ENCODE data around the gene LCN10.
"Not testable (repeated sequence)": the region's sequence is repeated elsewhere in the genome, so short reads cannot be mapped to it uniquely, and the experiment has no call there.

The LCN10 gene

DNA sequence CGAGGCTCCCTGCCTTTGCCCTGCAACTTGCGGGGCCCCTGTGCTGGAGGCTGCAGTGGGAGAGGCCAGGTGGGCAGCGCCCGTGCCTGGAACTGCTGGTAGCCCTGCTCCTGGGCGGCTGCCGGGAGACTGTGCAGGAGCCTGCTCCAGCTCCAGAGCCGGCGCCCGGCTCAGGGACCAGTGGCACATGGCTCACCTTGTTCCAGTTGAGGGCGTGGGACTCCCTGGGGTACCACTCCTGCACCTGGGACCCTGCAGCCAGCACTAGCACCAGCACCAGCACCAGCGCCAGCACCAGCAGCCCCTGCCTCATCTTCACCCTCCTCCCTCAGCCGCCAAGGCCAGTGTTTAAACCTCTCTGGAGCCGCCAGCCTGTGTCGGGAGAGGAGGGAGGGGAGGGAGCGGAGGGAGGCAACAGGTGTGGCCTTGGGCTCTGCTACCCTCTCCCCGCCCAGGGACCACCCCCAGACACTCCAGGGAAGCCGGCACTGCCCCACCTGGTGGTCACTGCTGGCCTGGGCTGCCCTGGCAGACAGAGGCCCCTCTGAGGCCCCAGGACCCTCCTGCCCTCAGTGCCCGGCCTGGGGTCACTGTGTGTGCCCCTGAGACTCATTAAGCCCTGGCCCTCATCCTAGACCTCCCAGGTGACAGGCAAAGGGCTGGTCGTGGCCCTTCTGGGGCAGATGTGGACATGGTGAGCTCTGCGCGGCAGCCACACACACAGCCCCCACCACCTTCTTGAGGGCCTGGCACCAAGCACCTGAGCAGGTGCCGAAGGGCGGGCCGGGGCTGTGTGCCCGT lies at the start of gene LCN10:
TSS of gene LCN10 (minus strand) at position 350 of the 801 bp plus-strand sequence. CDS start at position 313, 37 bp downstream.
- DNase-seq: no peak

DNA sequence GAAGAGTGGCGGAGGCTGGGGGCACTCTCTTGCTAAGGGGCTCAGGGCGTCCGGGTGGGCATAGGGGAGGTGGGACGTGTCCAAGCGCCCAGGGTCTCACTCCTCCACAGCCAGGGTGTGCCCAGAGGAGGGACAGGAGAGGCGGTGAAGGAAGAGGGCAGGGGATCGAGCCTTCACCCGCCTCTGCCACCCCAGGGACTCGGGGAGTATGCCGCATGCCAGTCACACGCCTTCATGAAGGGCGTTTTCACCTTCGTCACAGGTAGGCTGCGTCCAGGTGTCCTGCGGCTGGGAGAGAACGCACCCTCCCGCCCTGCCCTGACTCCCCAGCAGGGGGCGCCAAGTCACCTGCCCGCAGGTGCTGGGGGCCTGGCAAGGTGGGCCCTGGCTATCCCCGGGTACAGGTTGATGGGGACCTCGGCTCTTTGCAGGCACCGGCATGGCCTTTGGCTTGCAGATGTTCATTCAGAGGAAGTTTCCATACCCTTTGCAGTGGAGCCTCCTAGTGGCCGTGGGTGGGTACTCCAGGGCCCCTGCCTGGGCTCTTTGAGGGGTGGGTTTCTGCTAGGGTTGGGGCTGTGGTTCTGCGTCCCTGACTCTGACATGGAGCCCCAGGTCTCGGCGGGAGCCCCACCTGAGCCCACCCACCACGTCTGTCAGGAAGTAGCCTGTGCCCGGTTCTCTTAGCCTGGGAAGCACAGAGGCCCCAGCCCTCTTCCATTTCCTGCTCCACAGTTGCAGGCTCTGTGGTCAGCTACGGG lies 49.0 kb upstream of the LCN10 start:
- DNase-seq: no peak

DNA sequence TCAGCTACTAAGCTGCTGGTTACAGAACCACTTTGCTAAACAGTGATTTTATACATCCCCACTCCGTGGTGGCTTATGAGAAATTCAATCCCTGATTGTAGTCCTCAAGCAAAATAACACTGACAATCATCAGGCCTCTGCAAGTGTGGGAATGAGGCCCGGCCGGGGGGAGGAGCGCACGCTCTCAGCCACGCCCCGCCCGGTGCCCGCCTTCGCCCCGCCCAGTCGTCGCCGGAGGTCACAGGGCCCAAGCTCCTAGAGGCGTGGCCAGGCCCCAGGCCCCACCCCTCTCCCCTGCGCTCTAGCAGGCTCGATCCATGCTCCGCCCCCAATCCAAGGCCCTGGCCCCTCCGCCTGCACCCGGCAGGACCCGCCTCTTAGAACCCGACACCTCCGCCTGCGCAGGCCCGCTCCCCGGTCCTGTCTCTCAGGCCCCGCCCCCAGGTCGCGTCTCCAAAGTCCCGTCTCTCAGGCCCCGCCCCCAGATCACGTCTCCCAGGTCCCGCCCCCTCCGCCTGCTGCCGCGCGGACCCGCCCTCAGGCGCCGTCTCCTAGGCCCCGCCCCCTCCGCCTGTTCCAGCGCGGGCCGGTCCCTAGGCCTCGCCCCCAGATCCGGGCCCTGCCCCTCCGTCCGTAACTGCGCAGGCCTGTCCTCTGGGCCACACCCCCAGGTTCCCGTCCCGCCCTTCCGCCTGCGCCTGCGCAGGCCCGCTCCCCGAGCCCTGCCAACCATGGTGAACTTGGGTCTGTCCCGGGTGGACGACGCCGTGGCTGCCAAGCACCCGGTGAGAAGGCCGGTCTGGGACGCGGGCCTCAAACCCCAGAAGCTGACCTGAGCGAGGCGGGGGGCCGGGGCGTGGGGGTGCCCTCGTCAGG lies 48.1 kb upstream of the LCN10 start, which contains the start of gene TMEM141:
TSS of gene TMEM141 (plus strand) at position 705 of the 876 bp plus-strand sequence. CDS start at position 732, 27 bp downstream.
- peak; percentile 97 for DNase-seq

DNA sequence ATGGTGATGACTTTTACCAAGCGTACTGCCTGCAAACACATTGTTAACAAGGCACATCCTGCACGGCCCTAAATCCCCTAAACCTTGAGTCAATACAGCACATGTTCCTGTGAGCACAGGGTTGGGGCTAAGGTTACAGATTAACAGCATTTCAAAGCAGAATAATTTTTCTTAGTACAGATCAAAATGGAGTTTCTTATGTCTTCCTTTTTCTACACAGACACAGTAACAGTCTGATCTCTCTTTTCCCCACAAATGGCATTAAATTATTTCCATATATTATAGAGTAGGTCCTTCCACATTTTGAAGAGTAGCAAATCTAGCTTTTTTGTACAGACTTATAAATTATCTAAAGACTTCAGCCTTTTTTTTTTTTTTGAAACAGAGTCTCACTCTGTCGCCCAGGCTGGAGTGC lies 46.8 kb upstream of the LCN10 start:
- no peak for DNase-seq

DNA sequence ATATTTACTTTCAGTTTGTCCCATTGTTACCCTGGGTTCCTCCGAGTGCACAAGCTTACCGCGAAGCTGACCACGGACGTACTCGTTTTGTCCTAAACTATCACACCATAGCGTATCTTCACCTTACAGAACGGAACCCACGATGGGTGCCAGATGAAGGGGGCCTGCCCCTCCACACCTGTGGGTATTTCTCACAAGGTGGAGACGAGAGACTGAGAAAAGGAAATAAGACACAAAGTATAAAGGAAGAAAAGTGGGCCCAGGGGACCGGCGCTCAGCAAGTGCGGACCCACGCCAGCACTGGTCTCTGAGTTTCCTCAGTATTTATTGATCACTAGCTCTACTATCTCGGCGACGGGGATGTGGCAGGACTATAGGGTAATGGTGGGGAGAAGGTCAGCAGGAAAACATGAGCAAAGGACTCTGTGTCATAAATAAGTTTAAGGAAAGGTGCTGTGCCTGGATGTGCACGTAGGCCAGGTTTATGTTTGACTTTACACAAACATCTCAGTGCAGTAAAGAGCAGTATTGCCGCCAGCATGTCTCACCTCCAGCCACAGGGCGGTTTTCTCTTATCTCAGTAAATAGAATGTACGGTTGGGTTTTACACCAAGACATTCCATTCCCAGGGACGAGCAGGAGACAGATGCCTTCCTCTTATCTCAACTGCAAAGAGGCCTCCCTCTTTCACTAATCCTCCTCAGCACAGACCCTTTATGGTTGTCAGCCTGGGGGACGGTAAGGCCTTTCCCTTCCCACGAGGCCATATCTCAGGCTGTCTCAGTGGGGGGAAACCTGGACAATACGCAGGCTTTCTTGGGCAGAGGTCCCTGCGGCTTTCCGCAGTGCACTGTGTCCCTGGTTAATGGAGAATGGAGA lies 46.1 kb upstream of the LCN10 start:
- not testable (repeated sequence) for DNase-seq

DNA sequence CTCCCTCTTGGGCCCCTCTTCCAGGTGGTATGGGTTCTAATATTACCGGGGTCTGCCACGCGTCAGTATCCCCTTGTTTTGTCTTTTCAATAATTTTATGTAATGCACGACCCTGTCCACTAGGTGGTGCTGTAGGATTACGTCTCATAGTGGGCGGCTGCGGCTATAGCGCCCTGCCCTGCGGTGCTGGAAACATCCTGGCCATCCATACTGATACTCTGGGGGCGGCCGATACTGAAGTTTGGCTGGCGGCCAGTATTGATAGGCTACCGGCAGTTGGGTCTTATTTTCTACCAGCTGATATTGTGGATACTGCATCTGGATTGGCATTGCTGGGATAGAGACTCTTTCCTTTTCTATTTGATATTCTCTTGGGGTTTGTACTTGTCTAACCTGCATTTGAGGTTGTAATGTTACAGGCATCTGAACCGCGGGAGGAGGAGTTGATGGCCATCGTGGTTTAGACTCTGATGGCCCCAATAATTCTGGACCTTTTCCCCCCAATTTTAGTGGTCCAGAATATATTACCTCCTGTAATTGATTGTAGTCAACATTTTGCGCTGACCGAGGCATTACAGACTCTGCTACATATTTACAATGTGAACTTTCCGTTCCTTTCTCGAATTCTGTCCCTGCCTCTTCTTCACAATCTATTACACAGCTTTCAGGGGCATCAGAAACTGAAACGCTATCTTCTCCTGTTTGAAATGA lies 45.1 kb upstream of the LCN10 start:
- DNase-seq: no peak

DNA sequence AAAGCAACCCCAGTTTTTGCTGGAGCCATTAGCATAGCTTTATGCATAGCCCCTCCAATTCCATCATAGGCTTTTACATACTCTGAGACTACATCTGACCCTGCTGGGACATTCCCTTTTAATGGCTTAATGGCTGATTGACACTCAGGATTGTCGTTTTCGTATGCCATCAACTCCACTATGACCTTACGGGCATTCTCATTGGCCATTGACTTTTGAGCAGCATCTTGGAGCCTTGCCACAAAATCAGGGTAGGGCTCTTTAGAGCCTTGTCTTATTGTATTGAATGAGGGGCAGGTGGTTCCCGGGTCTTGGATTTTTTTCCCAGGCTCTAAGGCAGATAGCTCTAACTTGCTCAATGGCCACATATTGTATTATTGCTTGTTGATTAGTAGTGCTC lies 44.2 kb upstream of the LCN10 start:
- not testable (repeated sequence) for DNase-seq

DNA sequence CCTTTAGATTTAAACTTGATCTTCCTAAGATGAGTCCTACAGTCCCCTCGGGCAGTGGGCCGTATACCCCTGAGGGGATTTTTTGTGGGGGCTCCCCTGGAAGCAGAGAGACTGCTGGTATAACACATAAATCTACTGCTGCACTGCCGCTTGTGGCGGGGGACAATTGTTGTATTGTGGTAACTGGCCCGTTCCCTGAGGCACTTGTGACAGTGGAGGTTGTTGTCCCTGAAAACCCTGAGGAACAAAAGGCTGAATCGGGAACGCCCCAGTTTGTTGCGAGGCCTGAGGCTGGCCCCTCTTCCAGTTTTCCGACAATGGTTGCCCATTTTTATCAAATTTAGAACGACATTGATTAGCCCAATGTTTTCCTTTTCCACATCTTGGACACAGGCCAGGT lies 43.7 kb upstream of the LCN10 start:
- no peak for DNase-seq

DNA sequence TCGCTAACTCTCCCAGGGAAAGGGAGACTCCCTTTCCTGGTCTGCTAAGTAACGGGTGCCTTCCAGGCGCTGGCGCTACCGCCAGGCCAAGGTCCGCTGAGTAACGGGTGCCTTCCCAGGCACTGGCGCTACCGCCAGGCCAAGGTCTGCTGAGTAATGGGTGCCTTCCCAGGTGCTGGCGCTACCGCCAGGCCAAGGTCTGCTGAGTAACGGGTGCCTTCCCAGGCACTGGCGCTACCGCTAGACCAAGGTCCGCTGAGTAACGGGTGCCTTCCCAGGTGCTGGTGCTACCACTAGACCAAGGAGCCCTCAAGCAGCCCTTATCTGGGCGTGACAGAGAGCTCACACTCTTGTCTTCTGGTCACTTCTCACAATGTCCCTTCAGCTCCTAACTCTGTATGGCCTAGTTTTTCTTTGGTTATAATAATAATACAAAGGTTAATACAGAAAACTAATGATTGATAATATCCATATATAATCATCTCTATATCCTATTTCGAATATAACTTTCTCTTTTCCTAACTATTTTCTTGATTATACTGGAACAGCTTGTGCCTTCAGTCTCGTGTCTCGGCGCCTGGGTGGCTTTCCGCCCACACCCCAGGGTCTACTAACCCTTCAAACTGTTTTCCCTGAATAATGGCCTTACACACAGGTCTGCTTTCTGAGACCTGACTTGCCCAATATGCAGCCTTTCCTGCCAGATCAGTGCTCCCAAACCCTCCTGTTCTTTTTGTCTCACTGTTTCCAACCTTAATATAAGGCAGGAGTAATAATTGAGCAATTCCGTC lies 43.0 kb upstream of the LCN10 start:
- not testable (repeated sequence) for DNase-seq

DNA sequence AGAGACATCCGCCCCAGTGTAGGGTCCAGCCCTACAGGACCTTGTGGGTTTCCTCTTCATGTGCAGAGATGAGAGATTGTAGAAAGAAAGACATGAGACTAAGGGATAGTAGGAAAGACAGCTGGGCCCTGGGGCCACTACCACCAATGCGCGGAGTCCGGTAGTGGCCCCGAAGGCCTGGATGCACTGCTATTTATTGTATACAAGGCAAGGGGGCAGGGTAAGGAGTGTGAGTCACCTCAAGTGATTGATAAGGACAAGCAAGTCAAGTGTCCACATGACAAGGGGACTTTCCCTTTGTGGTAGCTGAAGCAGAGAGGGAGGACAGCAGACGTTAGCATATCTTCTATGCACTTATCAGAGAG lies 42.2 kb upstream of the LCN10 start:
- DNase-seq: no peak

DNA sequence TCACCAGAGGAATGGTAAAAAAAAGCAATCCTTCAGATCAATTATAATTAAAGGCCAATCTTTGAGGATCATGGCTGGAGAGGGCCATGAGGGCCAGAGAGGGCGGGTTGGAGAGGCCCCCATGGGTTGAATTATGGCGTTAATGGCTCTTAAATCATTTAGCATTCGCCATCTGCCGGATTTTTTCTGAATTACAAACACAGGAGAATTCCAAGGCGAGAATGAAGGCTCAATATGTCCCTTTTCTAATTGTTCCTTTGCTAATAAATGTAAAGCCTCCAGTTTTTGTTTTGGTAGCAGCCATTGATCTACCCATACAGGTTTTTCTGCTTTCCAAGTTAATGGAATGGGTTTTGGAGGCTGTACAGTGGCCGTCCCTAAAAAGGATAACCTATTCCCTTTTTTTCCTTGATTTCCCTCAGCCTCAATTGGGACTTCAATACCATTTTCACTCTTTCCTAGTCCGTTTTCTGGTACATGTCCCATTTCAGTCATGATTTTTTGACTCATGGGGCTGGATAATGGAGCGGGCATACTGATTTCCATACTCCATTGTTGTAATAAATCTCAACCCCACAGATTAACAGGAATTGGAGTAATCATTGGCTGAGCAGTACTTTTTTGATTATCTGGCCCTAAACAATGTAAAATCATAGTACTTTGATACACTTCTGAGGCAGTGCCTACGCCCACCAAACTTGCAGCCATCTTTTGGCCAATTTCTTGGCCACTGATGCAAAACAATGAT lies 41.7 kb upstream of the LCN10 start:
- DNase-seq: no peak

DNA sequence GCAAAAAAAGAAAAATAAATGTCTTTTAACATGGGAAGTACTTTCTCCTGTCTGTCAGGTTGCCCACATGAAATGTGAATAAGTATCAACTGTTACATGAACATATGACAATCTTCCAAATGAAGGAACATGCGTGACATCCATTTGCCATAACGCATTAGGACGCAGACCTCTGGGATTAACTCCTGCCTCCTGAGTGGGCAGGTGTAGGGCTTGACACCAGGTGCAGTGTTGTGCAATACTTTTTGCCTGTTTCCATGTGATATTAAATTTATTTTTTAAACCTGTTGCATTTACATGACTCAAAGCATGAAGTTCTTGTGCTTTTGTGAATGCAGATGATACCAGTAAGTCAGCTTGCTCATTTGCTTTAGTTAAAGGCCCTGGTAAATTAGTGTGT lies 39.7 kb upstream of the LCN10 start:
- DNase-seq: no peak

DNA sequence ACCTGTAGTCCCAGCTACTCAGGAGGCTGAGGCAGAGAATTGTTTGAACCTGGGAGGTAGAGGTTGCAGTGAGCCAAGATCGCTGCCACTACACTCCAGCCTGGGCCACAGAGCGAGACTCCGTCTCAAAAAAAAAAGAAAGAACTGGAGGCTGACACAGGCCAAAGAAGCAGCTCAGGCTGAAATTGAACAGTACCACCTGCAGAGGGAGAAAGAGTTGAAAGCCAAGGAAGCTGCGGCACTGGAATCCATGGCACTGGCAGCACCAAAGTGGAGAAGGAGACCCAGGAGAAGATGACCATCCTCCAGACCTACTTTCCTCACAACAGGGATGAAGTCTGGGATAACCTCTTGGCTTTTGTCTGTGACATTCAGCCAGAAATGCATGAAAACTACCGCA lies 37.1 kb upstream of the LCN10 start:
- no peak for DNase-seq

DNA sequence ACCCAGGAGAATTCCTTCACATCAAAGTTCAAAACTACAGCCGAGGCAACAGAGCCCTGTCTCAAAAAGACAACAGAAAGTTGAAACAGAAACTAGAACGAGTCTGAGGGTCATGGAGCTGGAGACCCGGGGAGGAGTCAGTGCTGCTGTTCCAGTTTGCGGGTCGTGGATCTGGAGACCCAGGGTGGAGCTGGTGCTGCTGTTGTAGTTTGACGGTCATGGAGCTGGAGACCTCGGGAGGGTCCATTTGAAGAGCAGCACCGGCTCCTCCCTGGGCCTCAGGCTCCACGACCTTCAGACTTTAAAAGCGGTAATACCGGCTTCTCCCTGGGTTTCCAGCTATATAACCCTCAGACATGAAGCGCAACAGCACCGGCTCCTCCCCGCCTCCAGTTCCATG lies 34.6 kb upstream of the LCN10 start:
- DNase-seq: no peak

DNA sequence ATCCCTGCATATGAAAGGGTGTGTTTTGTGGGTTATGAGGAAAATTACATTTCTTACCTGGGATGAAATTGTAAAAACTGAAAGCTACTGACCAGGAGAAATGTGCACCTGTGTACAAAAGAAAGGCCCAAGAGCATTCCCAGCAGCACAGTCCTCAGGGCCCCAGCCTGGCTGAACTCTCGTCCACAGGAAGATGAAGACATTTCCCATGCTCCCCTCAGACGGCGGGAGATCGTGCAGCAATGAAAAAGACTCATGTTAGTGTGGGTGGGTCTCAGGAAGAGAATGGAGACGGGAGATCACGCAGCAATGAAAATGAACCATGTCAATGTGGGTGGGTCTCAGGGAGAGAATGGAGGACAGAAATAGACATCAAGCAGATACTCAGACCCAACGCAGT lies 34.2 kb upstream of the LCN10 start:
- no peak for DNase-seq

DNA sequence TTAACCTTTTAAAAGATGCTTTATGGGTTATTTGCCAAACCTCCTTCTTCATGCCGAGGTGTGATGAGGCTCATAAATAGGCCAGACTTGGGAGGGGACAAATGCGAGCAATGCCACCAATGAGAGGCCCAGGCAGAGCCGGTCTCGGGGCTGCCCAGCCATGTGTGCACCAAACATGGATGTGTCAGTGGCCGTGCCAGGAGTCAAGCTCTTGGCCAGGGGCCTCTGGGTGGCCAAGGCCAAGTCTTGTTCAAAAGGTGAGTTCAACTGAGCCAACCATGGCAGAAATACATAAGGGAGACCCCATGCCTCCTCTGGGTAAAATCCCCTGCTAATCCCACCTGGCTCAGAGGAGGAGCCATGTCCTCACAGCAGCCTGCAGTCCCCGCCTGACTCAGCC lies 32.5 kb upstream of the LCN10 start:
- no peak for DNase-seq

DNA sequence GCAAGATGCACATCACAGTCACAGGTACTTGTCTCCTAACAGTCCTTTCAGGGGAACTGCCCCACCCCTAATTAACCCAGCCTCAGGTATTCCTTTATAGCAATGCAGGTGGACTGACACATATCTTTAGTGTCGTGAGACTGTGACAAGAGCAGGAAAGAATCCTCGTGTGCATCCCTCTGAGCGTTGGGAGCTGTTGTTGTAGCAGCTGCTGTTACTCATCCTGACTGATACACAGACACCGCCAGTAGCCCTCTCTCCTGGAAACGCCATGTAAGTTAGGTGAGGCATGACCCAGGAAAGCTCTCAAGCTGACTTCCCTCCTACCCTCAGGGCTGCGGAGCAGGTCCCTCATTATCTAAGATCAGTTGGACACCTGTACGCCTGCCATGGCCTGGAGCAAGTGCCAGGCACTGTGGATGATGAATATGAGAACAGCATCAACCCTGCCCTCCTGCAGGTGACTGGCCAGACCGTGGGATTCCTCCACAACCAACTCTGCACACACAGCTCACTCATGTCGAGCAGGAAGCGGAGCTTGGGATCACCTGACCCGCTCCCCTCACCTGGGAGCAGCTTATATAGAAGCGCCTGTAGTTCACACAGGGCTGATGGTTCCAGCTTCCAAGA lies 31.8 kb upstream of the LCN10 start:
- no peak for DNase-seq

DNA sequence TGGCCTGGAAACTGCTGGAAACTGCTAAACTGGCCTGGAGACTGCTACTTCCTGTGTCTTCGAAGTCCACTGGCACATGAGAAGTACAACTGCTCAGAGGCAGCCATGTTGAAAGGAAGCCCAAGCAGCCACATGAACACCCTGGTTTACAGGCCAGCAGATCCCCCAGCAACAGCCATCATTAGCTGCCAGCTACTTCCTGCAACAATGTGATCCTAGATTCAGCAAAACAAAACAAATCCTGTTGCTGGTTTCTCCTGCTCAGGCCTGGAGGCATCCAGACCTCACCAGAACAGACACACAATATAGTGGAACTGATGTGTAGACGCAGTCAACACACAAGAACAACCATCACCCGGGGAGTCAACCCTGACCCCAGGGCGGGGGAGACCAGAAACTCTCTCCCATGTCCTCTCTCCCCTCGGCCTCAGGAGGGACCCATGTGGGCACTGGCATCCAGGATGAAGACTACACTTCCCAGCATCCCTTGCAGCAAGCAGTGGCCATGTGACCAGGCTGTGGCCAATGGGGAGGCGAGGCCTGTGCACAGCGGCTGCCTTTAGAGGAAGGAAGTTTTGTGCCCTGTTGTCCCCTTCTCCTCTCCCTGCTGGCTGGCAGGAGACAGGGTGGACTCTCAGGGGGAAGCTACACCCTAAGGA lies 30.8 kb upstream of the LCN10 start:
- DNase-seq: no peak

DNA sequence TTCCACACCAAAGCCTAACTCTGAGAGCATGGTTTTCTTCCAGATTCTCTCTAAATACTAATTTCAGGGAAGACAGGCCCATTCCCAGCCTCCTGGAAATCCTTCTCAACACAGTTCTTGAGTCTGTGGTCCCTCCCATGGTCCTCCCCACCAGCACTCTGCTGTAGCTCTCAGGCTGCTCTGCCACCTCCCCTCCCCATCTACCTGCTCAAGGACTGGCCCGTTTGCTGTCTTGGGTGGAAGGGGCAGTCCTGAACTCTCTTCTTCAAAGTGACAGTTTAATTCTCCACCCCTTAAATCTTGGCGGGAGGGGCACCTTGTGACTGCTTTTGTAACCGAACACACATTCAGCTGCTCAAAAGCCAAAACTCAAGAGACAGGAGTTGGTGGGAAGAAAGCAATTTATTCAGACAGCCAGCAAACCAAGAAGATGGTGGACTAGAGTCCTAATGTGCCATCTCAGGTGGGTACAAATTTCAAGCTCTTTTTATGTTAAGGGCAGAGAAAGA lies 29.2 kb upstream of the LCN10 start:
- no peak for DNase-seq
